ENCODE results near the gene SHISA6.
A peak's percentile ranks its signal among the peaks of the same experiment; 100 is the strongest.

GRCh38 chr17:11296994-11297393 is 56.0 kb downstream of the SHISA6 start:
- TF ChIP-seq EZH2 (IDR thresholded peaks at IDR 0.05; ENCODE audit: borderline replicate concordance, low read depth, low read length, poor library complexity, severe bottlenecking), result no peak
- TF ChIP-seq CTCF (conservative IDR thresholded peaks at IDR 0.05; ENCODE audit: low read depth, low read length), result peak; percentile 80

Measured in A673 (cell line).